Tibial nerve (tissue), 4 donors: Measurements from ENCODE around the gene SAPCD2. TPM values are rescaled to one million over a fixed set of nuclear protein-coding genes. Genes with fewer than 3 reads are reported as not detected.

Experiments used
- DNase-seq, 2 donors: peaks; one replicate each; pipeline ENCODE4 v3.0.0-alpha.2; 2019; ENCODE audit warnings: low spot score in 2 of 2
- H3K27ac ChIP-seq, 4 donors: fragments of 200-600 bp; sonication (generic) in 3 of 4; one replicate each; pipeline ENCODE4 v1.5.1; 2017 to 2019; ENCODE audit warnings: mild to moderate bottlenecking in 1 of 4
- H3K27me3 ChIP-seq, 2 donors: fragments of 200-600 bp; sonication (generic) in 1 of 2; one replicate each; pipeline versions ENCODE4 v1.5.1 to v1.6.0; 2017 to 2019
- H3K36me3 ChIP-seq, 3 donors: fragments of 200-600 bp; sonication (generic); one replicate each; pipeline ENCODE4 v1.5.1; 2018 to 2019
- H3K4me1 ChIP-seq, 4 donors: fragments of 200-600 bp; sonication (generic) in 3 of 4; one replicate each; pipeline ENCODE4 v1.5.1; 2017 to 2019
- H3K4me3 ChIP-seq, 4 donors: fragments of 200-600 bp; sonication (generic) in 3 of 4; one replicate each; pipeline ENCODE4 v1.5.1; 2017 to 2019; ENCODE audit warnings: mild to moderate bottlenecking in 1 of 4, moderate library complexity in 1 of 4
- H3K9me3 ChIP-seq, 4 donors: fragments of 200-600 bp; sonication (generic) in 3 of 4; one replicate each; pipeline ENCODE4 v1.5.1; 2017 to 2019
- CTCF ChIP-seq, 5 experiments: fragments of 200-600 bp in 3 of 5; fragments of 450-650 bp in 2 of 5; sonication (generic) in 3 of 5; IDR thresholded peaks; one replicate each; pipeline ENCODE4 v1.5.1; 2016 to 2019; ENCODE audit warnings: antibody characterized with exemption in 5 of 5, mild to moderate bottlenecking in 3 of 5, moderate library complexity in 2 of 5
- EP300 ChIP-seq, 2 donors: sonication (generic); formaldehyde crosslinking; IDR thresholded peaks; one replicate each; pipeline ENCODE4 v1.6.1; 2017; ENCODE audit warnings: antibody characterized with exemption in 2 of 2, mild to moderate bottlenecking in 1 of 2
- POLR2A ChIP-seq, 2 donors: fragments of 450-650 bp; IDR thresholded peaks; one replicate each; pipeline ENCODE4 v1.6.1; 2017; ENCODE audit warnings: antibody characterized with exemption in 2 of 2, mild to moderate bottlenecking in 2 of 2, moderate library complexity in 2 of 2
- WGBS, 2 donors: methylation state at CpG; one replicate each; pipeline ENCODE4 v1.1.5; 2018; 5-methylcytosine and 5-hydroxymethylcytosine counted together
- total RNA-seq, 4 donors: library from RNA; depleted of rRNA; stranded (reverse); fragments of >200 nt; gene quantifications; one replicate each; pipeline ENCODE4 v1.1.0, GENCODE V29; 2016

The SAPCD2 gene
- total RNA-seq, 4 donors from 2014 or later: 0.22 to 0.90 TPM; not detected in 2

GRCh38 chr9:137084526-137084925 is 14.2 kb upstream of the SAPCD2 start:
- H3K9me3 ChIP-seq: no peaks in the 10 kb centered on the region
- H3K4me3 ChIP-seq: no peak overlapping the region
- DNase-seq: no peak
- 77 to 82% methylated on average over 8 to 9 of the region's 9 CpGs for WGBS, 2 donors
- peaks cover 0 to 38% (median 18%) of the 10 kb centered on the region in 4 donors for H3K4me1 ChIP-seq
- peaks cover 0 to 1% of the 10 kb centered on the region in 2 donors for H3K27me3 ChIP-seq
- H3K36me3 ChIP-seq: peaks cover 0 to 54% (median 16%) of the 10 kb centered on the region in 3 donors
- no peak for TF ChIP-seq CTCF (IDR thresholded peaks at IDR 0.05)
- no peak for TF ChIP-seq POLR2A (IDR thresholded peaks at IDR 0.05)
- no peak for TF ChIP-seq EP300 (IDR thresholded peaks at IDR 0.05)
- H3K27ac ChIP-seq: peak overlapping the region in 2 of 4 donors; percentile 50 to 84

- TF ChIP-seq EP300 (IDR thresholded peaks at IDR 0.05): peak in 1 of 2 donors; percentile 13
- TF ChIP-seq CTCF (IDR thresholded peaks at IDR 0.05): no peak
These were observed 13.1 kb upstream of the SAPCD2 start for GRCh38 chr9:137083394-137084004.

GRCh38 chr9:137082925-137083290 is 12.6 kb upstream of the SAPCD2 start:
- Histone ChIP-seq H3K9me3 (no peaks in the 10 kb centered on the region), H3K4me3 (no peak overlapping the region), H3K36me3 (peaks cover 0 to 56% (median 24%) of the 10 kb centered on the region in 3 donors), H3K4me1 (peaks cover 0 to 40% (median 30%) of the 10 kb centered on the region in 4 donors), H3K27ac (peak overlapping the region in 2 of 4 donors; percentile 50 to 84), H3K27me3 (peaks cover 0 to 4% of the 10 kb centered on the region in 2 donors)
- no peak for DNase-seq
- whole genome bisulfite sequencing, 2 donors: 65 to 71% methylated on average over 8 of the region's 8 CpGs
- no peak for TF ChIP-seq EP300 (IDR thresholded peaks at IDR 0.05)
- TF ChIP-seq POLR2A (IDR thresholded peaks at IDR 0.05): no peak
- no peak for TF ChIP-seq CTCF (IDR thresholded peaks at IDR 0.05)

More at GRCh38 chr9:137083394-137084004, 13.1 kb upstream of the SAPCD2 start:
- Histone ChIP-seq H3K9me3 (no peaks in the 10 kb centered on the region), H3K4me3 (no peak overlapping the region), H3K27ac (peak overlapping the region in 2 of 4 donors; percentile 50 to 84), H3K36me3 (peaks cover 0 to 54% (median 24%) of the 10 kb centered on the region in 3 donors), H3K27me3 (peaks cover 0 to 4% of the 10 kb centered on the region in 2 donors), H3K4me1 (peaks cover 0 to 40% (median 25%) of the 10 kb centered on the region in 4 donors)
- peak in 1 of 2 donors; percentile 59 for DNase-seq
- WGBS, 2 donors: 49 to 63% methylated on average over 11 to 12 of the region's 12 CpGs

GRCh38 chr9:137082222-137082924 is 12.0 kb upstream of the SAPCD2 start:
- TF ChIP-seq CTCF (IDR thresholded peaks at IDR 0.05) (no peak), POLR2A (IDR thresholded peaks at IDR 0.05) (no peak), EP300 (IDR thresholded peaks at IDR 0.05) (no peak)
- DNase-seq: no peak
- Histone ChIP-seq H3K36me3 (peaks cover 0 to 56% (median 24%) of the 10 kb centered on the region in 3 donors), H3K4me3 (no peak overlapping the region), H3K4me1 (peaks cover 0 to 38% (median 26%) of the 10 kb centered on the region in 4 donors), H3K27me3 (peaks cover 0 to 4% of the 10 kb centered on the region in 2 donors), H3K9me3 (no peaks in the 10 kb centered on the region), H3K27ac (peak overlapping the region in 1 of 4 donors; percentile 50)
- 84 to 94% methylated on average over 9 to 13 of the region's 16 CpGs for WGBS, 2 donors
